ENCODE data around the gene RIN2.

DNA sequence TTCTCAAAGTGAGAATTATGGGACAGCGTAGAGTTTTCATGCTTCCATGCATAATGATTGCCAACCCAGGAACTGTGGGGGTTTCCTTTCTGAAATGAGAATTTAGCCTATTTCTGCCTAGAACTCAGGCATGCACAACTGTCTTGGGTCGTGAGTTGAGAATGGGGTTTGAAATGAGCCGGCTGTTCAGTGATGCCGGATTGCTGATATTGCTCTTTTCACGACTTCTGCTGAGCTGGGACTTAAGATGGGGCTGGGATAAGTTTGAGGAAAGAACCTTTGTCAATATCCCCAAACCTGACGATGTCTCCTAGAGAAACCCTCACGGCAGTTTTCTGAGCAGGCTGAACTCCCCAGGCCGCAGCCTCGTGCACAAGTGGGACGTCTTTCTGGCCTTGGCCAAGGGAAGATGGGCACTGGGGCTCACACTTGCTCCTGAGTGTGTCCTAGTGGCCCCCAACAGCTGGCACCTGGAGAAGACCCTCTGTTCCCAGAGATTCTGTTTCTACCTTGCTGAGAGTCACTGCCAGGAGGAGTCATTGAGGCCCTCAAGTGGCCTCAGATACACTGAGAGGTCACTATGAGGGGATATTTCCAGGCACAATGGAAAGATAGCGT is 34.1 kb upstream of the RIN2 start:
- TF ChIP-seq, protein P1, sequence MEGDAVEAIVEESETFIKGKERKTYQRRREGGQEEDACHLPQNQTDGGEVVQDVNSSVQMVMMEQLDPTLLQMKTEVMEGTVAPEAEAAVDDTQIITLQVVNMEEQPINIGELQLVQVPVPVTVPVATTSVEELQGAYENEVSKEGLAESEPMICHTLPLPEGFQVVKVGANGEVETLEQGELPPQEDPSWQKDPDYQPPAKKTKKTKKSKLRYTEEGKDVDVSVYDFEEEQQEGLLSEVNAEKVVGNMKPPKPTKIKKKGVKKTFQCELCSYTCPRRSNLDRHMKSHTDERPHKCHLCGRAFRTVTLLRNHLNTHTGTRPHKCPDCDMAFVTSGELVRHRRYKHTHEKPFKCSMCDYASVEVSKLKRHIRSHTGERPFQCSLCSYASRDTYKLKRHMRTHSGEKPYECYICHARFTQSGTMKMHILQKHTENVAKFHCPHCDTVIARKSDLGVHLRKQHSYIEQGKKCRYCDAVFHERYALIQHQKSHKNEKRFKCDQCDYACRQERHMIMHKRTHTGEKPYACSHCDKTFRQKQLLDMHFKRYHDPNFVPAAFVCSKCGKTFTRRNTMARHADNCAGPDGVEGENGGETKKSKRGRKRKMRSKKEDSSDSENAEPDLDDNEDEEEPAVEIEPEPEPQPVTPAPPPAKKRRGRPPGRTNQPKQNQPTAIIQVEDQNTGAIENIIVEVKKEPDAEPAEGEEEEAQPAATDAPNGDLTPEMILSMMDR (IDR thresholded peaks at IDR 0.05) = no peak
- no peak for TF ChIP-seq POLR2A (IDR thresholded peaks at IDR 0.05)

Data from thyroid gland (tissue), 4 donors.